C4-2B (cell line): ENCODE measurements around the gene MYLK3.

ENCODE experiments used
- ZFX ChIP-seq: fragments of 450-650 bp; IDR thresholded peaks from 2 replicates; pipeline ENCODE4 v1.6.1; 2017
- TF ChIP-seq, protein P1 (sequence below): fragments of 450-650 bp; conservative IDR thresholded peaks from 2 replicates; pipeline ENCODE4 v1.5.1; 2017; ENCODE audit warnings: mild to moderate bottlenecking

DNA sequence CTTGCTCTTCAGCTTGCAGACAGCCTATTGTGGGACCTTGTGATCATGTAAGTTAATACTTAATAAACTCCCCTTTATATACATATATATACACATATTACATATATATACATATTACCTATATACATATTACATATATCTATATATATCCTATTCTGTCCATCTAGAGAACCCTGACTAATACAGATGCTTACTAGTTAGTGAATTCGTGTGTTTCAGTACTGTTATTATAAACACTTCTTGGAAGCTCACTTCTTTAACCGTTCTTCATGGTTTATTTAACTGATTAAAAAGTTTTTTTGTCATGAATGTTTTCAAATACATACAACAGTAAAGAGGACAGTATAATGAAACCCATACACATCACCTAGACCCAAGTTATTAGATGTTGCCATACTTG lies 46.1 kb downstream of the MYLK3 start:
- TF ChIP-seq, protein P1, sequence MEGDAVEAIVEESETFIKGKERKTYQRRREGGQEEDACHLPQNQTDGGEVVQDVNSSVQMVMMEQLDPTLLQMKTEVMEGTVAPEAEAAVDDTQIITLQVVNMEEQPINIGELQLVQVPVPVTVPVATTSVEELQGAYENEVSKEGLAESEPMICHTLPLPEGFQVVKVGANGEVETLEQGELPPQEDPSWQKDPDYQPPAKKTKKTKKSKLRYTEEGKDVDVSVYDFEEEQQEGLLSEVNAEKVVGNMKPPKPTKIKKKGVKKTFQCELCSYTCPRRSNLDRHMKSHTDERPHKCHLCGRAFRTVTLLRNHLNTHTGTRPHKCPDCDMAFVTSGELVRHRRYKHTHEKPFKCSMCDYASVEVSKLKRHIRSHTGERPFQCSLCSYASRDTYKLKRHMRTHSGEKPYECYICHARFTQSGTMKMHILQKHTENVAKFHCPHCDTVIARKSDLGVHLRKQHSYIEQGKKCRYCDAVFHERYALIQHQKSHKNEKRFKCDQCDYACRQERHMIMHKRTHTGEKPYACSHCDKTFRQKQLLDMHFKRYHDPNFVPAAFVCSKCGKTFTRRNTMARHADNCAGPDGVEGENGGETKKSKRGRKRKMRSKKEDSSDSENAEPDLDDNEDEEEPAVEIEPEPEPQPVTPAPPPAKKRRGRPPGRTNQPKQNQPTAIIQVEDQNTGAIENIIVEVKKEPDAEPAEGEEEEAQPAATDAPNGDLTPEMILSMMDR = no peak
- no peak for TF ChIP-seq ZFX
